C4-2B (cell line): Measurements from ENCODE around the gene TBC1D13.
"Not testable (repeated sequence)": the region's sequence is repeated elsewhere in the genome, so short reads cannot be mapped to it uniquely, and the experiment has no call there.

ENCODE experiments used
- CTCF ChIP-seq: fragments of 450-650 bp; conservative IDR thresholded peaks from 2 replicates; pipeline ENCODE4 v1.5.1; 2017; ENCODE audit warnings: mild to moderate bottlenecking
- ZFX ChIP-seq: fragments of 450-650 bp; IDR thresholded peaks from 2 replicates; pipeline ENCODE4 v1.6.1; 2017

- not testable (repeated sequence) for TF ChIP-seq CTCF, ZFX
These were observed 56.1 kb downstream of the TBC1D13 start for GRCh38 chr9:128843171-128843570.
